HPDE6-E6E7 (cell line): ENCODE results near the gene GADD45B.
A peak's percentile ranks its signal among the peaks of the same experiment; 100 is the strongest.
"Not testable (repeated sequence)": the region's sequence is repeated elsewhere in the genome, so short reads cannot be mapped to it uniquely, and the experiment has no call there.

ENCODE experiments used
- DNase-seq: peaks from one replicate; pipeline ENCODE4 v3.0.0; 2011; ENCODE audit warnings: missing footprints; ENCODE audit errors: extremely low spot score

Gene GADD45B

DNA sequence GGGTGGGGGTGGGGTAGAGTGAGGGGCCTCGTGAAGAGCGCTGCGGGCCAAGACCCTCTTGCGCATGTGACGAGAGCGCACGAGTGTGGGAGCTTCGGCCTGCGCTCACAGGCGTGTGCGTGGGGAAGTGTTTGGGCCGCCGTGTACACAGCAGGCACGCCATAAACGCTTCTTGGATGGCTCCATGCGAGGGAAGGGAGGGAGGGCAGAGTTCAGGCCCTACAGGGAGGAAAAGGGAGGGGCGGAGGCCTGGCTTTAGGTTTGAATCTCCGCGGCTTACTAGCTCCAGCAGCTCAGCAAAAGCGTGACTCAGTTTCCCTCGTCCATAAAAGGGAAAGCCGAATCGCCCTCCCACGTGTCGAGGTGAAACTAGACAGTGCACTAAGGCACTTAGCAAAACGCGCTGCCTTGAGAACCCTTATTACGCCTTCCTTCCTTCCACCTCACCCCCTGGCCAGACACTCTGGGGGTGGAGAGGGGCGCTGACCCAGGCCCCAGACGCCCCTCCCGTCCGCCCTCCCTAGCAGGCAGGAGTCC lies 12.5 kb downstream of the GADD45B start:
- no peak for DNase-seq

DNA sequence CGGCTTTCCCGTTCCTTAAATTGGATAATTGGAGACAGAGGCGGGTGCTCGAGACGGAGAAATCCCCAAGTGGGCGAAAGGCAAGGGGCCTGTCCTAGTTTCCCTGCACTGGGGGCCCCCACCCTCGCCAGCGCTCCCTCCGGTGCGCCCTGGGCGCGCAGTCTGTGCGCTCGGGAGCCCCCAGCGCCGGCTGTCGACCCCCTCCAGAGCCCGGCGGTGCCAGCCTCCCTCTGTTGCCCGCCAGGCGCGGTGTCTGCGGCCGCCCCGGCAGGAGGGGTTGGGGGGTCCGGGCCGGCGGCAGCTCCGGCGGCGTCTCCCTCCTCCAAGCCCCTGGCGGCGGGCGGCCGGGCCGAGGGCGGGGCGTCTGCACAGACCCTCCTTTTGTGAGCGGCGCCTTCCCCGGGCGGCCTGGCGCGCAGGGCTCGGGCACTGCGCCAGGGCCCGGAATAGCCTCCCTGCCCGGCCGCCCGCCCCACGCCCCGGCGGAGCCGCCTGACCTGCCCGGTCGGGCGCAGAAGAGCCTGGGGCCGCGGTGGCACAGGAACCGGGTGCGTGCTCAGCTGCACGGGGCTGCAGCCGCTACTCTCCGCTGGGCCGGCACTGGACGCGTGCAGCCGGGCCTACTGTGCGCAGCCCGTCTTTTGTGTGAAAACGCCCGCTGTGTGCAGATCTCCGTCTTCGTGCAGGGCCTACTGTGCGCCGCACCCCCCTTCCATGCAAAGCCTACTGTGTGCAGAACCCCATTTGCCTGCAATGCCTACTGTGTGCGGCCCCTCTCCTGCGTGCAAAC lies 13.2 kb downstream of the GADD45B start:
- no peak for DNase-seq

DNA sequence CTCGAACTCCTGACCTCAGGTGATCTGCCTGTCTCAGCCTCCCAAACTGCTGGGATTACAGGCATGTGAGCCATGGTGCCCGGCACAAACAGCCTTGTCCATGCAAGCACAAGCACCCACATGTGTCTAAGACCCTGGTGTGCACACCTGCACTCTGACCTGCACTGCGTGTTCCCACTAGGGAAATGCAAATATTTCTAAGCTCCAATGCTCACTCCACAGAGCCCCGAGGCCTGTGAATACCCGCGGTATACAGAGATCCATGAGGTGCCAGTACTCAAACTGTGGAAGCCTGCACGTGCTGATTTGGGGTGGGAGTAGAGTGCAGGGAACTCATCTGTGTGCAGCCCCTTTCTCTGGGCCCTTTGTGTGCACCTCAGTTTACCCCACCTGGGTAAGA lies 14.7 kb downstream of the GADD45B start:
- DNase-seq: no peak

DNA sequence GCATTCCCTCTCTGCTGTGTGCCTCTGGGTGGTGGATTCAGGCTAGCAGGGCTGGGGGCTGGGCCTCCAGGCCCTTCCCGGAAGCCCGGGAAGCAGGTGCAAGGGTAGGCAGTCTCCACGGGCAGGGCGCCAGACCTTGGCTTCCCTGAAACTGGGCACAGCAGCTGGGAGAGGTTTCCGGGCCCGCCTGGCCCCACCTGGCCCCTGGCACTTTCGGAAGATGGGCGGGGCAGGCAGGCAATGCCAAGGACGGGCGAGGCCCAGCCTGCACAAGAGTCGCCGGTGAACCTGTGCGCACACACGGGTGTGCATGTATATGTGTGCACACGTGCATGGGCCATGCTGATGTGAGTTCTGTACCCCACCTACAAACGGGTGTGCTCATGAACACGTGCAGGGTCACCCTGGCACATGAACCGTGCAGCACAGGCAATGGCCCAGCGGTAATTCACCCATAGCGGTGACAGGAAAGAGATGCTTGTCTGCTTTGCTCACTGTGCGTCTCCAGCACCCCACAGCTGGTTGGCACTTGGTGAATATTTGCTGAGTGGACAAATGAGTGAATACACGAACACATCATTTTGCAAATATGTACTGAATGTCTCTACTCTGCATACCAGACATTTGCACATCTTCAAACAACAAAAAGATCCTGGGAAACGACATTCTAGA lies 15.3 kb downstream of the GADD45B start:
- peak; percentile 58 for DNase-seq

DNA sequence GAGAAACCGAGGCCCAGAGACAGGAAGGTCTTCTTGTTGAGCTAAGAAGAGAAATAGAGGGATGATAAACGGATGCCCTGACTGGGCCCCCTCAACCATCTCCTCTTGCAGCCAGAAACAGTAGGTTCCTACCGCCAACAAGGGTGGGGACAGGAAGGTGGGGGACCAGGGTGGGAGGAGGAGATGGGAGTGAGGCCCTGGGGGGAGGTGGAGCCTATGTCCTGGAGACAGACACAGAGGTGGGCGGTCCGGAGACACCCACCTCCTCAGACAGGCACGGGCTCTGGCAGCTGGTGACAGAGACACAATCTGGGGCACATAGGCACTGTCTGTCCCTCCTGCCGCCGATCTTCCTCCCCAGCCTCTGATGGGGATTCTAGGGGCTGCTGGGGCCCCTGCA lies 16.9 kb downstream of the GADD45B start:
- no peak for DNase-seq

DNA sequence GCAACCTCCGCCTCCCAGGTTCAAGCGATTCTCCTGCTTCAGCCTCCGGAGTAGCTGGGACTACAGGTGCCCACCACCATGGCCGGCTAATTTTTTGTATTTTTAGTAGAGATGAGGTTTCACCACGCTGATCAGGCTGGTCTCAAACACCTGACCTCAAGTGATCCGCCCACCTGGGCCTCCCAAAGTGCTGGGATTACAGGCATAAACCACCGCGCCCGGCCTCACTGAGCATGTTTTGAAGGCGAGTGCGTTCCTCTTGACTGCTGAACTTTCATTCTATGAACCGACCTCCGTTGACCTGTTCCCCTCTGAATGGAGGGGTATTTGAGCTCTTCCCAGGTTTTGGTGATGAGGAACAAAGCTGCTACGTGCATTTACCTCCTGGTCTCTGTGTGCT lies 17.5 kb downstream of the GADD45B start:
- DNase-seq: not testable (repeated sequence)

DNA sequence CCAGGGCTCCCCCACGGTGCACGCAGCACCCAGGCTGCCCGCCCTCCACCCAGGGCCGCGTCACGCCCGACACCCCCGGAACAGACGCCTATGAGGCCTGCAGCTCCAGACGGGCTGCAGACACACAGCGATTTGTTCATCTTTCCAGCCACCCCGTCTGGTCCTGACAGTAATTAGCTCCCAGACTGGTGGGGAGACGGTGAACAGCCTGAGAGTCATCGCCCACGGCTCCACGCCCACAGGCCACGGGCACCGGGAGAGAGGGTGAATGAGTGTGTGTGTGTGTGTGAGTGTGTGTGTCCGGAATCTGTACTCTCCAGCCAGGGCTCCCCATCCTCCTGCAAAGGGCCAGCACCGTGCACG lies 18.1 kb downstream of the GADD45B start:
- DNase-seq: no peak

DNA sequence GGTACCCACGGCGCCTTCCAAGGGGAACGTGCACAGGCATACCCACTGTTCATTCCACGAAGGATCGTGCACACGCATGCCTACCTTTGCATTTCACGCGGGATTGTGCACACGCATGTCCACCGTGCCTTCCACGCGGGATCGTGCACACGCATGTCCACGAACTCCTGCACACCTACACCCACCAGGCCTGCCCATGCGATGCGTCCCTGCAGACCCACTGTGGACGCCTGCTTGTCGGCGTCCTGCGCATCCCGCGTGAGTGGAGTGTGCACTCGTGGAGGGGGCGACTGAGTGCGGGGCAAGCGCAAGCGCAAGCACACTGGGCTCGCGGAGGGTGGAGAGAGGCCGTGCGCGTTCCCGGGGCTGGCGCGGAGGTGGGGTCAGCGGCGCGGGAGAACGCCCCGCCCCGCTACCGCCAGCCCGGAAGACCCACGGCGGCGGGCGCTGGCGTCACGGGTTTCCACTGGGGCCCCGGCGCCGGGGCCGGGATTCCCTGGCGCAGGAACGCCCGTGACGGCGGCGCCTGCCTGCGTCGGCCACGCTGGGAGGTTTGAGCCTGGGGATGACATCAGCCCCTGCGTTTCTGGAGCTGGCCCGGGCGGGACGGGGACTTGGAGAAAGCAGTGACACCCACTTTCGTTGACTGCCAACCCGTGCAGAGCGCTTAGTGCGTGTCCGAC lies 18.7 kb downstream of the GADD45B start:
- no peak for DNase-seq

DNA sequence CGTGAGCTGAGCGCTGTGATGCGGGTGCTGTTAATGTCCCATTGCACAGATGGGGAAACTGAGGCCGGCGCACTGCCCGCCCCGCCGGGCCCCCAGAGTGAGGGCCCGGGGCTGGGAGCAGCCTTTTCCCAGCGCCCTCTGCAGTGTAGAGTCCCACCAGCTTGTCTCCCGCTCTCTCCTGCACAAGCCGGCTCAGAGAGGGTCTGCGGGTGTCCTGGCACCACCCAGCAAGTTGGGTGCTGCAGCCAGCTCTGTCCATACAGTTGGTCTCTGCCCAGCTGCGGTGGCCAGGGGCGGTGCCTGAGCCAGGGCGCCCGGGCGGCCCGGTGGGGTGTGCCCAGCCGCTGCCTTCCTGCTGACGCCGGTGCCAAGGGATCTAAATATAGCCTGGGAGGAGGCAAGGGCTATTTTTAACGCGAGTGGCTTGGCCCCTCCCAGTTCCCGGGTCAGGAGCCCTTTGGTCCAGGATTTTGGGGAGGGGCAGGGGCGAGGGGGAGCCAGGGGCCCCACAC lies 19.3 kb downstream of the GADD45B start:
- peak; percentile 45 for DNase-seq

DNA sequence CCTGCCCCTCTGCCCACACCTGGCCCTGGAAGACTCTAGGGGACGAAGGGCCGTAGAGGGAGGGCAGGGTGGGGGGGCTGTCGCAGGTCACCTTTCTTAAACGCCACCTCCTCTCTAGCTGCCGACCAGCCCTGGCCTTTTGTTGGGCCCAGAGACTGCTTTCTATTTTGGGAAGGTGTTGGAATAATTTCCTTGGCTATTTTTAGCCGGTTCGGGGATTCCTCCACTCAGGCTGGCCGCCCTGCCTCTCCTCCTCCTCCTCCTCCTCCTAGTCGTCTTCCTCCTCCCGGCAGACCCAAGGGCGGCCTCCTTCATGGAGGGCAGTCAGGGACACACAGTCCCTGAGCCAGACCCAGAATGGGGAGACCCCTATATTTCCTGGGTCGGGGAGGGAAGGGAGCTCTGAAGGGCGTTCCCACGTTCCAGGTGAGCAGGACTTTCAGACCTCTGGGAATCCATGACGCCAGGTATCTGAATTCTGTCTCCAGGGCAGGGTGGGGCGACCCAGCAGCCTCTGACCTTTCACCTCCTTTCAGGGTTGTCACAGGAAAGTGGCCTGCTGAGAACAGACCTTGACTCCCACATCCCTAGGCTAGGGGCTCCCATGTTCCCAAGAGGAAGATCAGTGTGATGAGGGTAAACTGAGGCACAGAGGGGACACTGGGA lies 19.9 kb downstream of the GADD45B start:
- DNase-seq: no peak

DNA sequence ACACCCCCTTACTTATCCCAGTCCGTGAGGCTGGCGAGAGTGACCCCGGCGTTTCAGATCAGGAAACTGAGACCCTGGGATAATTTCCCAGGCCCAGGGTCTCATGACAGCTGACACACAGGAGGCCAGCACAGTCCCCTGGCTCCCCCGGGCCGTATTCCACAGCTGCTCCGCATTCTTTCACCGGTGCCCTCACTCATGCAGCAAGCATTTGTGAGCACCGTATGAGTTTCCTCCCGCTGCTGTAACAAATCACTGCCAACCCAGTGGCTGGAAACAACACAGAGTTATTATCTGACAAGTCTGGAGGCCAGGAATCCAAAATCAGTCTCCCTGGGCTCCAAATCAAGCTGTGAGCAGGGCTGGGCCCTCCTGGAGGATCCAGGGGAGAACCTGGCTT lies 21.3 kb downstream of the GADD45B start:
- DNase-seq: no peak

DNA sequence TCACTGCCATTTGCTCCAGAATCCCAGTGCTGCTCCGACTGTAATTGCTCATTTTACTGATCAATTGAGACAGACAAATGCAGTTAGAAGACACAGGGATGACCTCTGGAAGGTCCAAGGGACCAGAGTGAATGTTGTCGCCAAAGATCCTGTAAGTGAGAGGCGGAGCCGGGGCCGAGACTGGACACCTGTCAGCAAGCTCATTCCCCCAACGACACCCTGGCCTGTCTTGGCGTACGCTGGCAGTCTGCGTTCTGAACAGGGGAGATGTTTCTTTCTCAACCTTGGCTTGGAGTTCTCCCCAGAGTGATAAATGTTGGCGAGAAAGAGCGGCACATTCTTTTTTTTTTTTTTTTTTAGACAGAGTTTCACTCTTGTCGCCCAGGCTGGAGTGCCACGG lies 24.2 kb downstream of the GADD45B start:
- DNase-seq: no peak

DNA sequence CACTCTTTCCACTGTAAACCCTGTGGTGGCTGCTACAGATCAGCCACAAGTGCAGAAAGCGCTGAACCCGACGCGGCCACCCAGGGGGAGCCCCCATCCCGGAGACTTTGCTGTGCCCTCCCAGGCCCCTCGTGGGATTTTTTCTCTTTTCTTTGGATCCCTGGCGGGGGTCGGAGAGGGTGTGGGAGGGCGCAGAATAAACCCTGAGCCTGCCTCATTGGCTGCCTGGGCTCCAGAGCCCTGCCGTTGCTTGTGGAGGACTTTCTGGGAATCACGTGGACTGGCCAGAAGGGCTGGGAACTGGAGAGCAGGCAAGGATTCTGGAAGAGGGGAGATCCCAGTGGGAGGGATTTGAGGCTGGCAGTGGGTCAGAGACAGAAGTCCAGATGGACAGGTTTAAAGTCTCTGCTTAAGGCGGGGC lies 24.9 kb downstream of the GADD45B start:
- no peak for DNase-seq

DNA sequence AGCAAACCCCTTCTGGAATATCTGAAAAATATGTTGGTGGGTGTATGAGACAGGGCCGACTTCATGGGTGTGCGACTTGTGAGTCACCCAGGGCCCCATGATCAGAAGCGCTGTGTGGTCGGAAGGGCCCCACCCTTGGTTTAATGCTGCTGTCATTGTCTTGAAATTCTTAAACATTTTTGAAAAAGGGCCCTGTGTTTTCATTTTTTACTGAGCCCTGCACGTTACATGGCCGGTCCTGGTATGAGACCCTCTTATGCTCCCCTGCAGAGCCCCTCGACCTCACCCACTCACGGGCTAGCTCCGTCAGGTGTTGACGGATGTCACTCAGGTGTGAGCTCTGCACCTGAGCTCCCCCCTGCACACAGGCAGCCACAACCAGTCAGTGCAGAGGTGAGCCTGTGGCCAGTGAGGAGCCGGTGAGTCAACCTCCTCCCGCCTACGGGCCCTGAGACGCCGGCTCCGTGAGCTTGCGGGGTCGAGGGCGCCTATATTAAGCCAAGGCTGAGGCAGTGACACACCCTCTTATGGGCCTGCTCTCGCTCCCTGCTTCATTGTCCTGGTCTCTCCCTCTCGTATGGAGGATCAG lies 27.7 kb downstream of the GADD45B start:
- peak; percentile 87 for DNase-seq

DNA sequence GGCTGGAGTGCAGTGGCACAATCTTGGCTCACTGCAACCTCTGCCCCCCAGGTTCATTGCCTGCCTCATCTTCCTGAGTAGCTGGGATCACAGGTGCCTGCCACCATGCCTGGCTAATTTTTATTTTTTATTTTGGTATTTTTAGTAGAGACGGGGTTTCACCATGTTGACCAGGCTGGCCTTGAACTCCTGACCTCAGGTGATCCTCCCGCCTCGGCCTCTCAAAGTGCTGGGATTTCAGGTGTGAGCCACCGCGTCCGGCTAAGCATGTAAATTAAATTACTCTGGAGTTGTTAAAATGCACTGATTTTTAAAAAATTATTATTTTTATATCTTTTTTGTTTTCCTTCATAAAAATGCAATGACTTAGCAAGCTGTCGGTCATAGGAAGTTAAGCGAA lies 30.7 kb downstream of the GADD45B start:
- not testable (repeated sequence) for DNase-seq

DNA sequence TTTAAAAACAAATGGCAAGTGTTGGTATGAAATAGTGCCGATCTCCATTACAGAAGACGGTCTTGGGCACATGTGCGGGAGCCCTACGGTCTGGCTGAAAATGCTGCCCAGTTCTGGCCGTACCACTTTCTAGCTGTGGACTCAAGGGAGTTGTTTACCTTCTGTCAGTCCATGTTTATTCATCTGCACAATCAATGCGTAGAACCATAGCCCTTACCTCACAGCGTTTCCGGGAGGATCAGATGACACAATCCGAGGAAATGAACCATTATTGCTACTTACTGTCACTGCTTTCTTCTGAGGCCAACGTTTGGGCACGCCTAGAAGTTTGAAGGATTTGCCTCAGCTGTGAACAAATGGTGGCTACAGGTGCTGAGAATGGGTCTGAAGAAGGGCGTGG lies 31.2 kb downstream of the GADD45B start:
- peak; percentile 75 for DNase-seq

DNA sequence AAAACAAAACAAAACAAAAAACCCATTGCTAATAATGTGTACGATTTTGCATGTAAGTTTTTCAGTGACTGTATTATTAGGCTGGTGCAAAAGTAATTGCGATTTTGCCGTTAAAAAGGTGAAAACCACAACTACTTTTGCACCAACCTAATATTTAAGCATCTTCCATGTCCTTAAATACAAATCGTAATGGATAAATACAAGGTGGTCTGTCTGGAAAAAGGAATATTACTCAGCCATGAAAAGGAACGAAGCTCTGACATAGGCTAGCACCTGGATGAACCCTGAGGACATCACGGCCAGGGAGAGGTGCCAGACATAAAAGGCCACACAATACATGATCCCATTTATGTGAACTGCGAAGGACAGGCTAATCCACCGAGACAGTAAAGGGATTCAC lies 33.2 kb downstream of the GADD45B start:
- DNase-seq: no peak

DNA sequence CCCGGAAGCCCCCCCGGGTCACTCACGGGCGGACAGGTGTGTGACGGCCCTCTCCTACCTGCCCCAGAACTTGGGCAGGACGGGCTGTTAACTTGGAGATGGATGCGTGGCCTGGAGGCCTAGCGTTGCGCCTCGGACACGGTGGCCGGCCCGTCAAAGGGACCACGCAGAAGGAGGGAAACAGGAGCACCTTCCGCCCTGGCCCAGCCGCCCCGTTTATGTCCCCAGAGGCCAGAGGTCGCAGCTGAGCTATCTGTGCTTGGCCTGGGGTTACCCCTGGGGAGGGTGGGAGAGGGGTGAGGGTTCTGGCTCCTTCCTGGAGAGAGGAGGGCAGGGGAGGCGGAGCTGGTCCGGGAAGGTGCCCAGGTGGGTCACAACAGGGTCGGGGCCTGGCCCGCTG lies 35.6 kb downstream of the GADD45B start:
- DNase-seq: no peak

DNA sequence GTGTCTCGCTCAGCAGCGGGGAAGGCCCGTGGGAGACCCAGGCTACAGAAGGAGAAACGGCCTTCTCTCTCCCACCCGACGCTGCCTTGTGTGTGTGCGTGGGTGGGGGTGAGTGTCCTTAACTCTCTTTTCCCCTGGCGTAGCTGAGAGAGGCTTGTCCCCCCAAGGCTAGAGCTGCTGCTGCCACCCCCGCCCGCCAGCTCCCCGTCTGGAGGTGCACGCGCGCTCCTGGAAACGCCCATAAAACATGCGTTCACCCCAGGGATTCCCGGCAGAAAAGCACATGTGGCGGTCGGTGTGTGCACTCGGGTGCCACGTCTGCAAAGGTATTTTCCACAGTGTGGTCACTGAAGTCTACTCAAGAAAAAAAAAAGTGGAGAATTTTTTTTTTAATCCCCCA lies 36.1 kb downstream of the GADD45B start:
- no peak for DNase-seq

DNA sequence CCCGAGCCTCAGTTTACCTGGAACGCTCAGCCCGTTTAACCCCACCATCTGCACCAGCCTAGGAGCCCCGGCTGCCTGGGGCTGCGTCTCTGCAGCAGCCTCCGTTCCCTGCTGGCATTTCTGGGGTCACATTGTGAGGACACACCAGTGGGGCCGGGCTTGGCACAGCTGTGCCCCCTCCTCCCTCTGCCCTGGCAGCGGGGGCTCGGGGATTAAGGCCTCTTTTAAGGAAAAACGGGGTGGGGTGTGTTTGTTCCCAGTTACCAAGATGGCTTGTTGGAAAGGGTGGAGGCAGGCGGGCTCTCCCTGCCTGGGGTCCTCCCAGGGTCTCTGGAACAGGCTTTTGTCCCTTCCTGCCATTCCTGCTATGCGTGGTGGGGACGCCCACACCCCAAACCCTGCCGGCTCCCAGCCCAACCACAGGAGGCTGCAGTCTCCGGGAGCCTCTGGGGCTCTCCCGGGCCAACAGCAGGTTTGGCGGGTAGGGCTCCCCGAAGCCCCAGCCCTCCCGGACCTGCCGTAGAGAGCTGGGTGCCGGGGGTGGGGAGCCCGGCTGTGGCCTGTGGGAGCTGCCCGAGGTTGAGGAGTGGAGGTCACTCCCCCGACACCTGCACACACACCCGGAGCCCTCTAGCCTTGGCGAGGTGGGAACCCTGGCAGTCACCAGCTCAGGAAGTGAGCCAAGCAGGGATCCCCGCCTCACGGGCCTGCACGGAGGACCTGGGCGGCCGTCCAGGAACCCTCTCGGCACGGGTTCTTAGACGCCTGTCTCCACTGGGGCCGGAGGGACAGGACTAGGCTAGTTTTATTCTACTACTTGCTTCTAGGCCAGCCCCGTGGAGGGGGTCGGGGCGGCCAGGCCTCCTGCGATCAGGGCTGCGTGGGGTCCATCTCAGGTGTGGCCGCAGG lies 36.9 kb downstream of the GADD45B start:
- DNase-seq: no peak
